ENCODE results near the gene ASCC3.
"Not testable (repeated sequence)": the region's sequence is repeated elsewhere in the genome, so short reads cannot be mapped to it uniquely, and the experiment has no call there.

ASCC3 gene

DNA sequence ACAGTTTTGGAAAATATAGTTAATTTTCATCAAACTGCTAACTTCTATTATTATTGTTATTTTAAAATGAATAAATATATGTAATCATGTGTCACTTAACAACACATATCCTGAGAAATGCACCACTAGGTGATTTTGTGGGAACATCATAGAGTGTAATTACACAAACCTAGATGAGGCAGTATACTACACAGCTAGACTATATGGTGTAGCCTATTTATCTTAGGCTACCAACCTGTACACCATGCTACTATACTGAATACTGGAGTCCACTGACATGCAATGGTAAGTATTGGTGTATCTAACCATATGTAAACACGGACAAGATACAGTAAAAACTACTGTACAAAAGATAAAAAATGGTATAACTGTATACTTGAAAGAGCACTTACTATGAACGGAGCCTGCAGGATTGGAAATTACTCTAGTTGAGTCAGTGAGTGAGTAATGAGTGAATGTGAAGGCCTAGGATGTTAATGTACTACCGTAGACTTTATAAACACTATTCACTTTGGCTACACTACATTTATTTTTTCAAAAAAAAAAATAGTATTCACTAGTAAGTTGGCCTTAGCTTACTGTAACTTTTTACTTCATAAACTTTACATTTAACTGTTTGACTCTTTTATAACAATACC, 72.4 kb downstream of the ASCC3 start:
- DNase-seq (ENCODE audit: low spot score) = peak; percentile 2

GRCh38 chr6:100806296-100806695, 74.8 kb downstream of the ASCC3 start:
- DNase-seq (ENCODE audit: low spot score) = no peak

DNA sequence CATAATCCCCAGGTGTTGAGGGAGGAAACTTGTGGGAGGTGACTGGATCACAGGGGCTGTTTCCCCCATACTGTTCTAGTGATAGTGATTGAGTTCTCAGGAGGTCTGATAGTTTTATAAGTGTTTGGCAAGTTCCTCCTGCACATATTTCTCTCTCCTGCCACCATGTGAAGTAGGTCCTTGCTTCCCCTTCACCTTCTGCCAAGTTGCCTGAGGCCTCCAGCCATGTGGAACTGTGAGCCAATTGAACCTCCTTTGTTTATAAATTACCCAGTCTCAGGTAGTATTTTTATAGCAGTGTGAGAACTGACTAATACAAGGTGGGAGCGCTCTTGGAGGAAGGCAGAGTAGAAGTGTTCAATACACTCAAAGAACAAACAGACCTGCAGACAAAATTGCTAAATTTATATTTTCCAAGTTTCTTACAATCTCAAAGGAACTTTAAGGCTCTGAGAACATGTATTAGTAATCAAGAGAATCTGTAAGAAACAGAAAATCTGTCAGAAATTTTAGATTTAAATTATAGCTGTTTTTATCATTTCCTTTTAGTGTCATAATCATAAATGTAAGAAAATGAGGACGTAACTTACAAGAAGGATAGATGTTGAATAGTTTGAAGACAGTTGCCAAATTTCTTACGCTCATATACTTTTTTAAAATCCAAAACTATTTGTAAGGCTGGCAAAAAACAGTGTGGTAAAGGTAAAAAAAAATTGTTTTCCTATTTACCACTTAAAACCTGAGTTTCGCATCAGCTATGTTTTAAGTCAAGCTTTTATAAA, 77.7 kb downstream of the ASCC3 start:
- DNase-seq (ENCODE audit: low spot score) = no peak

- DNase-seq (ENCODE audit: low spot score) = no peak
Observed at GRCh38 chr6:100801036-100801435, 80.1 kb downstream of the ASCC3 start.

GRCh38 chr6:100796049-100796823, 84.9 kb downstream of the ASCC3 start:
- no peak for DNase-seq (ENCODE audit: low spot score)

GRCh38 chr6:100790084-100790483, 91.0 kb downstream of the ASCC3 start:
- DNase-seq (ENCODE audit: low spot score) = no peak

DNA sequence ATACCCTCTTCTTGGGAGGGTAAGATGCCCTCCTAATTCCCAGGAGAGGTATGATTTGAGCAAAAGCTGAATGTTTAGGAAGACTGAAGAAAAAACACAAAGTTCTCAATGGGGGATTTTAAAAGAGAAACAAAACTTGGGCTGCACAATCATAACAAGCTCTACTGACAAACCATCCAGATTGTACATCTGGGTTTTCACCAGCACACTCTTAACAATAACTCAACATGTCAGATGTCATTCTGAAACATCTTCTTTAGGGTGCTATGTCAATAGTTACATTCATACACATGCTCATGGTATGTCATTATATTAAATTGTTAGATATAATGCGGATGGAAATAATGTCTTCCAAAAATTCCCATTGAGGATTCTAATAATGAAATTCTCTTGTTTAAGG, 95.1 kb downstream of the ASCC3 start:
- no peak for DNase-seq (ENCODE audit: low spot score)

GRCh38 chr6:100780648-100781047, 100.5 kb downstream of the ASCC3 start:
- no peak for DNase-seq (ENCODE audit: low spot score)

- no peak for DNase-seq (ENCODE audit: low spot score)
Observed at GRCh38 chr6:100775667-100776066, 105.5 kb downstream of the ASCC3 start.

GRCh38 chr6:100774681-100775080, 106.4 kb downstream of the ASCC3 start:
- DNase-seq (ENCODE audit: low spot score) = no peak

DNA sequence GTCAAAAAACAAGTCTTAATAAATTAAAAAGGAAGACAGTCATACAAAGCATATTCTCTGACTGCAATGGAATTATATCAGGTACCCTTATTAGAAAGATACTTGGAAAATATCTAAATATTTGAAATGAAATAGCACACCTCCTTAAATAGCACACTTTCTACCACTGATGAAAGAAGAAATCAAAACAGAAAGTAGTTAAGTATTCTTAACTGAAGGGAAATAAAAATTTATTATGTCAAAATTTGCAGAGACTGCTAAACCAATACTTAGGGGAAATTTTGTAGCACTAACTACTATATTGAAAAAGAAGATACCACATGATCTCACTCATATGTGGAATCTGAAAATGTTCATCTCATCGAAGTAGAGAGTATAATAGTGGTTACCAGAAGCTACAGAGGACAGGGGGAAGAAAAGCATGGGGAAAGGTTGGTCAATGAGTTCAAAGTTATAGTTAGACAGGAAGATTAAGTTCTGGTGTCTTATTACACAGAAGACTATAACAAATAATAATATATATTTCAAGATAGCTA, 112.2 kb downstream of the ASCC3 start:
- DNase-seq (ENCODE audit: low spot score) = no peak

DNA sequence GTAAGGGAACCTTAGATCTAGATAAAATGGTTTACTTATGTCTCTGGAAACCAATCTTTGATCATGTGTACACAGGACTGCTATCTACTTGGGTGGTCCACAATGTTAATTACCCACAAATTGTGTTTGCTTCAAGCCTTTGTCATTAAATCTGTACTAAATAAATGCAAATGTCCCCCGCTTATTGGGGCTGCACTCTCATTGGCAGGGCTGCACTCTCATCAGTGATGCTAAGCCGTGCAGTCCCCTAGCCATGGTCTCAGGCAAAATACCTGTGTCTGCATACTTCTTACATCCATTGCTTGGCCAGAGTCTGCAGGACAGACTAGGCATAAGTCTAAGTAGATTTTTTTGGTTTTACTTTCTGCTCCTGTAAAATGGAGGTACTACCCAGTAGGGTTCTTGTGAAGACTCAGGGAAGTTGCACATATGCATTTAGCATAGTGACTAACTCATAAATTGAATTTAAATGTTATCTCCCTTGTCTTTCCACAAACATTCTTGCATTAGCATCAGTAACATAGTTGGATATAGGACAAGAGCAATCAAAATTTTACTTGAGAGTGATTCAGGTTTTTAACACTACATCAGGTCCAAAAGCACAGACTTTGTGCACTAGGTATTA, 117.4 kb downstream of the ASCC3 start:
- DNase-seq (ENCODE audit: low spot score) = no peak

DNA sequence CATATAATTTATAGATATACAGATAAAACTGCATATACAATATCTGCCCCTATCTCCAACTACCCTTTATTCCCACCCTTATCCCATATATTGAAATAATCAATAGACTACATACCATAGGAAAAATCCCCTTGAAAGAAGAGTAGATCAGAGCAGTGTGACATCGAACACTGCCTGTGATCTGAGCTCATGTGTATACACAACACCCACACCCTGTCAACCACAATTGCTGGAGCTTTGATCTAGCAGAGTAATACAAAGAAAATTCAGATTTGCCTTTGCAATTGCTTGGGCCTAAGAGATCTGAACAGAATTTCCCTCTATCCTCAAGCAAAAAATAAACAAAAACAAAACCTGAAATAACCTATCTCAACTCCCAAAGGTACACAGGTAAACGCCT, 119.3 kb downstream of the ASCC3 start:
- no peak for DNase-seq (ENCODE audit: low spot score)

GRCh38 chr6:100758386-100758785, 122.7 kb downstream of the ASCC3 start:
- DNase-seq (ENCODE audit: low spot score) = not testable (repeated sequence)

DNA sequence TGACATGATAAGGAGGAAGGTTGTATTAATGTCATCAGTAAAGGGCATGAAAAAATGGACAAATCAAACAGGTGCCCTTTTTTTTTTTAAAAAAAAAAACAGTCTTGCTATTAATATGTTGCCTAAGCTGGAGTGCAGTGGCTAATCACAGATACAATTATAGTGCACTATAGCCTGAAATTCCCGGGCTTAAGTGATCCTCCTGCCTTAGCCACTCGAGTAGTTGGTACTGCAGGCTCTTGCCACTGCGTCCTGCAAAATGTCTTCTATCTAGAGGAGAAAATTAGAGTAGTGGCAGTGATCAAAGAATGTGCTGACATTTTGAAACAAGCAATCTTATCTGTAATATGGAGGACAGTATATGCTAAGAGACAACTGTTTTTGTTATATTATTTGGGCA, 127.7 kb downstream of the ASCC3 start:
- no peak for DNase-seq (ENCODE audit: low spot score)

- no peak for DNase-seq (ENCODE audit: low spot score)
Observed at GRCh38 chr6:100751590-100751989, 129.5 kb downstream of the ASCC3 start.

DNA sequence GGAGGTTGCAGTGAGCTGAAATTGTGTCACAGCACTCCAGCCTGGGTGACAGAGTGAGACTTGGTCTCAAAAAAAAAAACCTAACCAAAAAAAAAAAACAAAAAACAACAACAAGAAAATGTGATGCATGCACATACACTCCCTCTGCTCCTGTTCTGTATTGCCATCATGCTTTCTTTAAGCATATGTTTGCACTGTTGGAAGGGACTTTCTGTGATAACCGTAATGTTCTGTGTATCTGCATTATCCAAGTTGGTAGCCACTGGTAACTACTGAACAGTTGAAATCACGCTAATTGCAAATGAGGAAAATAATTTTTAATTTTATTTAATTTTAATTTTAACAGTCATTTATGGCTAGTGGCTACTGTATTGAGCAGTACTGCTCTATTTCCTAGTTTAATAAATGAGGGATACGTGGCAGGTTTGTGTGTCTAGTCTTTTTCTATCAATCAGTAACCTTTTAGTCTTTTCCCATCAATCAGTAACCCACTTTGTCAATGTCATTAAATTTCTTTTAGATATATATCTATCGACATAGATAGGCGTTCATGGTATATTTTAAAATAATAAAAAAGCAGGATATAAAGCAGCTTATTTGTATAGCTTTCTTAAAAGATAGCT, 135.6 kb downstream of the ASCC3 start:
- DNase-seq (ENCODE audit: low spot score) = no peak

DNA sequence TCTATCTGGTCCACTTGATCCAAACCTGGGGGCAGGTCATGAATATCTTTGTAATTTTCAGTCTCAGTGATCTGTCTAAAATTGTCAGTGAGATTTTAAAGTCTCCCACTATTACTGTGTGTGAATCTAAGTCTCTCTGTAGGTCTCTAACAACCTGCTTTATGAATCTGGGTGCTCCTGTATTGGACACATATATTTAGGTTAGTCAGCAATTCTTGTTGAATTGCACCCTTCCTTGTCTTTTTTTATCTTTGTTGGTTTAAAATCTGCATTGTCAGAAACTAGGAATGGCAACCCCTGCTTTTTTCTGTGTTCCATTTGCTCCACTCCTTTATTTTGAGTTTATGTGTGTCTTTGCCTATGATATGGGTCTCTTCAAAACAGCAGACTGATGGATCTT, 140.7 kb downstream of the ASCC3 start:
- no peak for DNase-seq (ENCODE audit: low spot score)

DNA sequence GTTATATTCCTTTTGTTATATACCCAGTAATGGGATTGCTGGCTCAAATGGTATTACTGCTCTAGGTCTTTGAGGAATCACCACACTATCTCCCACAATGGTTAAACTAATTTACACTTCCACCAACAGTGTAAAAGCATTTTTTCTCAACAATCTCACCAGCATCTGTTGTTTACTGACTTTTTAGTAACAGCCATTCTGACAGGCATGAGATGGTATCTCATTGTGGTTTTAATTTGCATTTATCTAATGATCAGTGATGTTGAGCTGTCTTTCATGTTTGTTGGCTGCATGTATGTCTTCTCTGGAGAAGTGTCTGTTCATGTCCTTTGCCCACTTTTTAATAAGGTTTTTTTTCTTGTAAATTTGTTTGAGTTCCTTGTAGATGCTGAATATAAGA, 143.4 kb downstream of the ASCC3 start:
- not testable (repeated sequence) for DNase-seq (ENCODE audit: low spot score)

GRCh38 chr6:100731411-100731810, 149.7 kb downstream of the ASCC3 start:
- DNase-seq (ENCODE audit: low spot score) = no peak

Measured in AG08395 (cell line).